DND-41 (cell line): ENCODE results near the gene RAPGEF5.

Experiments used
- ATAC-seq: fragments of 200-7000 bp; cut with Tn5 transposase; 3 replicates; pipeline ENCODE4 v1.9.1; 2021; ENCODE audit warnings: low read depth; ENCODE audit not compliant: insufficient read depth
- DNase-seq: peaks from one replicate; pipeline ENCODE4 v3.0.0-alpha.2; 2020
- H2AFZ ChIP-seq: 2 replicates; pipeline ENCODE4 v1.6.0; 2012; ENCODE audit warnings: low read depth, low read length
- H3K27ac ChIP-seq: 2 replicates; pipeline ENCODE4 v1.5.1; 2012; ENCODE audit warnings: low read length, inconsistent platforms
- H3K27me3 ChIP-seq: fragments of 200-600 bp; sonication (generic); 2 replicates; pipeline ENCODE4 v1.6.0; 2012; ENCODE audit warnings: low read length, mild to moderate bottlenecking, inconsistent platforms; ENCODE audit not compliant: insufficient read depth, poor library complexity
- H3K36me3 ChIP-seq: 2 replicates; pipeline ENCODE4 v1.5.1; 2012; ENCODE audit warnings: low read length, inconsistent platforms; ENCODE audit not compliant: insufficient read depth
- H3K4me1 ChIP-seq: 2 replicates; pipeline ENCODE4 v1.5.1; 2012; ENCODE audit warnings: mild to moderate bottlenecking, low read length; ENCODE audit not compliant: insufficient read depth
- H3K4me2 ChIP-seq: 2 replicates; pipeline ENCODE4 v1.6.0; 2012; ENCODE audit warnings: mild to moderate bottlenecking, moderate library complexity, low read length, inconsistent platforms; ENCODE audit not compliant: insufficient read depth
- H3K4me3 ChIP-seq, 2 experiments: fragments of 200-600 bp in 1 of 2; shearing (Covaris generic) in 1 of 2; 2 replicates each; pipeline ENCODE4 v1.5.1; 2012 to 2016; ENCODE audit warnings: inconsistent platforms in 2 of 2, low read length in 2 of 2, mild to moderate bottlenecking in 2 of 2, low read depth in 1 of 2, moderate library complexity in 1 of 2
- H3K79me2 ChIP-seq: 2 replicates; pipeline ENCODE4 v1.6.0; 2012; ENCODE audit warnings: low read length, inconsistent platforms; ENCODE audit not compliant: insufficient read depth
- H3K9ac ChIP-seq: 2 replicates; pipeline ENCODE4 v1.6.0; 2012; ENCODE audit warnings: low read depth, mild to moderate bottlenecking, inconsistent platforms, low read length, moderate library complexity
- H3K9me3 ChIP-seq: 2 replicates; pipeline ENCODE4 v1.5.1; 2012; ENCODE audit warnings: low read length, moderate library complexity, mild to moderate bottlenecking, inconsistent platforms; ENCODE audit not compliant: insufficient read depth, severe bottlenecking
- H4K20me1 ChIP-seq: 2 replicates; pipeline ENCODE4 v1.6.0; 2012; ENCODE audit warnings: low read length; ENCODE audit not compliant: insufficient read depth
- CTCF ChIP-seq: IDR thresholded peaks from 2 replicates; pipeline ENCODE4 v1.5.1; 2012; ENCODE audit warnings: borderline replicate concordance, low read length, moderate library complexity, mild to moderate bottlenecking; ENCODE audit not compliant: poor library complexity, severe bottlenecking; ENCODE audit errors: extremely low read depth
- EZH2 ChIP-seq: IDR thresholded peaks from 3 replicates; pipeline ENCODE4 v1.6.1; 2012; ENCODE audit warnings: borderline replicate concordance, low read depth, mild to moderate bottlenecking, moderate library complexity, low read length, inconsistent platforms; ENCODE audit not compliant: severe bottlenecking

Gene RAPGEF5

DNA sequence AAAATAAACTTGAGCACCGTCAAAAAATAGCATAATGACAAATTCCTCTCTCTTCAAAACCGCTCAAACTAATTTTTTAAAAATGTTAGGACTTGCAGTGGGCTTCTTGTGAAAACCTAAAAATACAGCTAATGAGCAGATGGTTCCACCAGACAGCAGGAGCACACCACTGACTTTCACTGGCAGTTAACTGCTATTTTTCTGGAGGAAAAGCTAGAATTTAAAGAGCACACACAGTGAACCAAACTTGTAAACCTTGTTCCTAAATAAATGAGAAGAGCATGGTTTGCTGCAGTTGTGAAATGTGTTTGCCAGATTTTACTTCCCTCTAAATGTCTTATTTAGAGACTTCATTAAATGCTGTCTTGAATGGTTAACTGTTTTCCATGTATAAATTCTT is 143.9 kb downstream of the RAPGEF5 start:
- H3K36me3 ChIP-seq: peaks cover 61% of the 10 kb centered on the region
- no peak overlapping the region for H3K9ac ChIP-seq
- H3K9me3 ChIP-seq: no peaks in the 10 kb centered on the region
- no peaks in the 10 kb centered on the region for H4K20me1 ChIP-seq
- no peak overlapping the region for H2AFZ ChIP-seq
- H3K79me2 ChIP-seq: no peaks in the 10 kb centered on the region
- DNase-seq (no peak), ATAC-seq (no peak)
- peak overlapping the region; percentile 27 for H3K27ac ChIP-seq
- H3K4me1 ChIP-seq: peaks cover 20% of the 10 kb centered on the region
- H3K4me2 ChIP-seq: no peak overlapping the region
- H3K27me3 ChIP-seq: no peaks in the 10 kb centered on the region
- H3K4me3 ChIP-seq: no peak overlapping the region
- TF ChIP-seq EZH2 (no peak), CTCF (no peak)

GRCh38 chr7:22210967-22211366 is 146.0 kb downstream of the RAPGEF5 start:
- Histone ChIP-seq H3K79me2 (no peaks in the 10 kb centered on the region), H3K9ac (no peak overlapping the region)
- no peak for ATAC-seq

GRCh38 chr7:22210355-22210754 is 146.6 kb downstream of the RAPGEF5 start:
- H3K4me2 ChIP-seq: no peak overlapping the region
- no peaks in the 10 kb centered on the region for H3K27me3 ChIP-seq
- DNase-seq: no peak
- no peak for TF ChIP-seq CTCF
- no peak for TF ChIP-seq EZH2
- no peak overlapping the region for H3K9ac ChIP-seq
- no peaks in the 10 kb centered on the region for H3K79me2 ChIP-seq
- H3K4me1 ChIP-seq: peaks cover 19% of the 10 kb centered on the region
- H3K27ac ChIP-seq: peak overlapping the region; percentile 33
- no peak for ATAC-seq
- no peak overlapping the region for H2AFZ ChIP-seq
- H3K36me3 ChIP-seq: peaks cover 42% of the 10 kb centered on the region
- no peak overlapping the region for H3K4me3 ChIP-seq
- no peaks in the 10 kb centered on the region for H4K20me1 ChIP-seq
- H3K9me3 ChIP-seq: no peaks in the 10 kb centered on the region

More at GRCh38 chr7:22210967-22211366, 146.0 kb downstream of the RAPGEF5 start:
- Histone ChIP-seq H3K4me3 (no peak overlapping the region), H3K27ac (no peak overlapping the region), H3K36me3 (peaks cover 43% of the 10 kb centered on the region), H3K9me3 (no peaks in the 10 kb centered on the region), H4K20me1 (no peaks in the 10 kb centered on the region), H2AFZ (no peak overlapping the region), H3K27me3 (no peaks in the 10 kb centered on the region), H3K4me1 (peaks cover 20% of the 10 kb centered on the region), H3K4me2 (no peak overlapping the region)
- DNase-seq: no peak
- no peak for TF ChIP-seq EZH2
- no peak for TF ChIP-seq CTCF

- Histone ChIP-seq H3K4me3 (no peak overlapping the region), H4K20me1 (no peaks in the 10 kb centered on the region), H3K27ac (no peak overlapping the region), H3K79me2 (no peaks in the 10 kb centered on the region), H3K9me3 (no peaks in the 10 kb centered on the region), H3K4me2 (no peak overlapping the region), H3K9ac (no peak overlapping the region), H3K27me3 (no peaks in the 10 kb centered on the region), H2AFZ (no peak overlapping the region), H3K36me3 (peaks cover 42% of the 10 kb centered on the region), H3K4me1 (peaks cover 4% of the 10 kb centered on the region; the same call in 1 of the 2 replicates)
- DNase-seq (no peak), ATAC-seq (no peak)
- no peak for TF ChIP-seq EZH2
- TF ChIP-seq CTCF: no peak
Measured at GRCh38 chr7:22208799-22209198, 148.2 kb downstream of the RAPGEF5 start.
